PFSK-1 (cell line): ENCODE results near the gene MMEL1.
A peak's percentile ranks its signal among the peaks of the same experiment; 100 is the strongest.

ENCODE experiments used
- FOXP2 ChIP-seq: optimal IDR thresholded peaks from 2 replicates; pipeline ENCODE3; 2011; ENCODE audit warnings: borderline replicate concordance, control low read depth, inconsistent platforms; ENCODE audit not compliant: insufficient read depth; ENCODE audit errors: extremely low read length, extremely low read depth
- POLR2AphosphoS5 ChIP-seq: IDR thresholded peaks from 2 replicates; pipeline ENCODE4 v1.6.1; 2012; ENCODE audit warnings: low read depth, mild to moderate bottlenecking, control low read depth, low read length, moderate library complexity
- SIN3A ChIP-seq: IDR thresholded peaks from 2 replicates; pipeline ENCODE4 v1.6.1; 2012; ENCODE audit warnings: mild to moderate bottlenecking, low read length, moderate library complexity, borderline replicate concordance; ENCODE audit not compliant: insufficient read depth
- TAF1 ChIP-seq: IDR thresholded peaks from 2 replicates; pipeline ENCODE4 v1.6.1; 2012; ENCODE audit warnings: low read length, control low read depth, borderline replicate concordance; ENCODE audit not compliant: insufficient read depth
- TF ChIP-seq, protein P1 (sequence below), 2 experiments: IDR thresholded peaks; 2 replicates each; pipeline versions ENCODE4 v1.6.1 to v1.8.0; 2011 to 2012; ENCODE audit warnings: low read depth in 2 of 2, low read length in 2 of 2, control low read depth in 1 of 2, inconsistent platforms in 1 of 2, mild to moderate bottlenecking in 1 of 2, moderate library complexity in 1 of 2; ENCODE audit not compliant: insufficient read depth in 1 of 2

MMEL1 gene

GRCh38 chr1:2585318-2586092, 47.3 kb downstream of the MMEL1 start:
- TF ChIP-seq, protein P1, sequence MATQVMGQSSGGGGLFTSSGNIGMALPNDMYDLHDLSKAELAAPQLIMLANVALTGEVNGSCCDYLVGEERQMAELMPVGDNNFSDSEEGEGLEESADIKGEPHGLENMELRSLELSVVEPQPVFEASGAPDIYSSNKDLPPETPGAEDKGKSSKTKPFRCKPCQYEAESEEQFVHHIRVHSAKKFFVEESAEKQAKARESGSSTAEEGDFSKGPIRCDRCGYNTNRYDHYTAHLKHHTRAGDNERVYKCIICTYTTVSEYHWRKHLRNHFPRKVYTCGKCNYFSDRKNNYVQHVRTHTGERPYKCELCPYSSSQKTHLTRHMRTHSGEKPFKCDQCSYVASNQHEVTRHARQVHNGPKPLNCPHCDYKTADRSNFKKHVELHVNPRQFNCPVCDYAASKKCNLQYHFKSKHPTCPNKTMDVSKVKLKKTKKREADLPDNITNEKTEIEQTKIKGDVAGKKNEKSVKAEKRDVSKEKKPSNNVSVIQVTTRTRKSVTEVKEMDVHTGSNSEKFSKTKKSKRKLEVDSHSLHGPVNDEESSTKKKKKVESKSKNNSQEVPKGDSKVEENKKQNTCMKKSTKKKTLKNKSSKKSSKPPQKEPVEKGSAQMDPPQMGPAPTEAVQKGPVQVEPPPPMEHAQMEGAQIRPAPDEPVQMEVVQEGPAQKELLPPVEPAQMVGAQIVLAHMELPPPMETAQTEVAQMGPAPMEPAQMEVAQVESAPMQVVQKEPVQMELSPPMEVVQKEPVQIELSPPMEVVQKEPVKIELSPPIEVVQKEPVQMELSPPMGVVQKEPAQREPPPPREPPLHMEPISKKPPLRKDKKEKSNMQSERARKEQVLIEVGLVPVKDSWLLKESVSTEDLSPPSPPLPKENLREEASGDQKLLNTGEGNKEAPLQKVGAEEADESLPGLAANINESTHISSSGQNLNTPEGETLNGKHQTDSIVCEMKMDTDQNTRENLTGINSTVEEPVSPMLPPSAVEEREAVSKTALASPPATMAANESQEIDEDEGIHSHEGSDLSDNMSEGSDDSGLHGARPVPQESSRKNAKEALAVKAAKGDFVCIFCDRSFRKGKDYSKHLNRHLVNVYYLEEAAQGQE (IDR thresholded peaks at IDR 0.05; ENCODE audit: insufficient read depth in 1 of 2, low read depth in 2 of 2, low read length in 2 of 2), result no peak
- no peak for TF ChIP-seq SIN3A
- TF ChIP-seq POLR2AphosphoS5, result 0 out of 2 replicates have a peak, but pooled peaks have one; percentile 16
- no peak for TF ChIP-seq FOXP2
- TF ChIP-seq TAF1, result no peak

- TF ChIP-seq, protein P1 (IDR thresholded peaks at IDR 0.05; ENCODE audit: insufficient read depth in 1 of 2, low read depth in 2 of 2, low read length in 2 of 2), result no peak
- TF ChIP-seq SIN3A (no peak), FOXP2 (no peak), TAF1 (no peak), POLR2AphosphoS5 (no peak)
Measured at GRCh38 chr1:2584686-2585317, 48.0 kb downstream of the MMEL1 start.

GRCh38 chr1:2583871-2584351, 48.9 kb downstream of the MMEL1 start:
- TF ChIP-seq, protein P1 (IDR thresholded peaks at IDR 0.05; ENCODE audit: insufficient read depth in 1 of 2, low read depth in 2 of 2, low read length in 2 of 2), result no peak
- TF ChIP-seq FOXP2, result no peak
- TF ChIP-seq SIN3A, result no peak
- TF ChIP-seq TAF1, result no peak
- no peak for TF ChIP-seq POLR2AphosphoS5

- no peak for TF ChIP-seq FOXP2
- no peak for TF ChIP-seq POLR2AphosphoS5
- no peak for TF ChIP-seq TAF1
- TF ChIP-seq SIN3A, result no peak
- TF ChIP-seq, protein P1 (IDR thresholded peaks at IDR 0.05; ENCODE audit: insufficient read depth in 1 of 2, low read depth in 2 of 2, low read length in 2 of 2), result no peak
Measured at GRCh38 chr1:2583331-2583791, 49.5 kb downstream of the MMEL1 start.
